Measurements from ENCODE around the gene TFCP2.
A peak's percentile ranks its signal among the peaks of the same experiment; 100 is the strongest.

The TFCP2 gene

GRCh38 chr12:51048661-51049251 lies 124.2 kb downstream of the TFCP2 start:
- FAIRE-seq (no peak), DNase-seq (ENCODE audit: insufficient read length) (no peak)
- no peak for TF ChIP-seq TAF1 (IDR thresholded peaks at IDR 0.05; ENCODE audit: borderline replicate concordance, low read depth, low read length)
- no peak for TF ChIP-seq POLR2A (IDR thresholded peaks at IDR 0.05; ENCODE audit: low read depth, low read length)
- no peak for TF ChIP-seq POLR2AphosphoS5 (IDR thresholded peaks at IDR 0.05; ENCODE audit: low read depth, low read length)

- peak; percentile 97 for FAIRE-seq
- DNase-seq (ENCODE audit: insufficient read length): peak; percentile 83
- TF ChIP-seq POLR2A (IDR thresholded peaks at IDR 0.05; ENCODE audit: low read depth, low read length) (peak; percentile 94), POLR2AphosphoS5 (IDR thresholded peaks at IDR 0.05; ENCODE audit: low read depth, low read length) (peak; percentile 87; the same call in 1 of the 2 replicates), TAF1 (IDR thresholded peaks at IDR 0.05; ENCODE audit: borderline replicate concordance, low read depth, low read length) (peak; percentile 81)
These were observed 125.0 kb downstream of the TFCP2 start, which contains the start of gene LETMD1 for GRCh38 chr12:51047655-51048540. Gene LETMD1 (plus strand): TSS chr12:51048327. CDS start chr12:51048357, 30 bp downstream.
